GM19099 (cell line): ENCODE data around the gene ATP6V1C2.

Experiments used
- POLR2A ChIP-seq: IDR thresholded peaks from 3 replicates; pipeline ENCODE4 v1.6.1; 2011; ENCODE audit warnings: low read depth; ENCODE audit not compliant: insufficient read length; ENCODE audit errors: extremely low read depth

Gene ATP6V1C2

GRCh38 chr2:10829299-10829698 lies 107.9 kb downstream of the ATP6V1C2 start:
- no peak for TF ChIP-seq POLR2A

DNA sequence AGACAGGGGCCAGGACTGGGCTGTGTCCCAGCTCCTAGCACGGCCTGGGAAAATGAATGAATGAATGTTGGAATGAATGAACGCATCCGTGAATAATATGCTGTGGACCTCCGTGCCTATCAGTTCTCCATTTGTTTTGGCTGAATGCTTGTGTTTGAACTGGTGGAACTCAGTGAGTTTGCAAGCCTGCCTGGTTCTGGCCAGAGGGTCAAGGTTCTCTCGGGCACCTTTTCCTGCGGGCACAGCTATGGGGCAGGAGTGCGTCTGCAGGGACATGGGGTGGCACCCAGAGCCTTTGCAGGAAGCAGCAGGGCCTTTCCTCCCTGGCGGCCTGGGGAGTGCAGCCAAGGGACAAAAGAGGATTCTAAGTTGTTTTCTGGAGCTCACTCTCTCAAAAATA lies 108.8 kb downstream of the ATP6V1C2 start:
- no peak for TF ChIP-seq POLR2A

- no peak for TF ChIP-seq POLR2A
Measured at GRCh38 chr2:10830641-10831399, 109.4 kb downstream of the ATP6V1C2 start.

GRCh38 chr2:10831400-10831985 lies 110.1 kb downstream of the ATP6V1C2 start:
- TF ChIP-seq POLR2A: no peak

DNA sequence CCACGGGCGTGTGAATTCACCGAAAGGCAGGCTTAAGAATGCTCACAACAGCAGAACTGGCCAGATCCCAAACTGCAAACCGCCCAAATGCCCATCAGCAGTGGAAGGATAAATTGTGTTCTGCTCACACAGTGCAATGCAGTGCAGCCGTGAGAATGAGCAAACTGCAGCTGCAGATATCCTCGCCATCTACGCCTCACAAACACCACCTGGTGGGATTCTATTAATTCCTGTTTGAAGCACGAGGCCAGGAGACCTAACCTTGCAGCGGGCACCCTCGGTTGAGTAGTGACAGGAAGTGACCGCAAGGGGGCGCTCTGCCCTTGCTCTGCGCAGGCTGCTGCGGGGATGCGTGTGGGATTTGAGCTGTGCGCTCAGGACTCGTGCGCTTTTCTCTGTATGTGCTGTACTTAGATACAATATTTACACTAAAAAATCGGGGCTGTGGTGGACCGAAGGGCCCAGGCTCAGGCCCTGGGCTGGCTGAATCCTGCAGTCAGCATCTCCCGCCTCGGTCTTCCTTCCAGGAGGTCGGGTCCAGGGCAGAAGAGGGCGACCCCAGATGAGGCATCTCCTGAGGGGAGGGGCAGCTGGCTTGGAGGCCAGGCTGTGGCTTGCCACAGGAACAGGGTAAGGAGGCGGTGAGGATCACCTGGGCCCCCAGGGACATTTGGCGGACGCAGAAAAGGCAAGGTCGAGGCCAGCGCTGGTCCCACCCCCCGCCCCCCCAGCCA lies 110.9 kb downstream of the ATP6V1C2 start:
- TF ChIP-seq POLR2A: no peak

- no peak for TF ChIP-seq POLR2A
Measured at GRCh38 chr2:10833021-10833420, 111.6 kb downstream of the ATP6V1C2 start.

DNA sequence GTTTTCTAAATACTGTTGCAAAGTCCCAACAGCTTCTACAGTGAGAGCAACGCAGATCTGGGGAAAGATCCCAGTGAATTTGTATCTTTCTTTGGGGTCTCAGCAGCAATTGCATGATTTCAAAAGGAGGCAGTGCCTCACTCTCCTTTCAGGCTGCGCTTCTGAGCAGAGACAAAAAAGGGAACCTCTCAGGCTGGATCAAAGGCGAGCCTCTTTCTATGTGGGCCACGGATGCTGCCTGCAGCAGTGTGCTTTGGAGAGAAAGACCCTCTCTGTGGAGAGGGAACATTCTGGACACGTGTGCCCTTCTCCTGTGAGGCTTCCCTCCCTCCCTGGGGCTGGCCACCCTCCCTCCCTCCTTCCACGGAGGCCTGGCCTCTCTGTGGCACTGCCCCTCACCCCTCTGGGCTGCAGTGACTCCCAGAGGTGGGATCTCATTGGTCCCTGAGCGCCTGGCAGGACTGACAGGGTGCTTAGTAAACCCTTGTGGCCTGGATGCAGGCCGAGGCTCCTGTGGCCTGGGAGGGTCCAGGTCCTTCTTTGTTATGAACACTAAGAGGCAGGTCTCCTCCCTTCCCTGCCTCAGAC lies 112.7 kb downstream of the ATP6V1C2 start:
- no peak for TF ChIP-seq POLR2A
